Tibial nerve (tissue), 3 donors: ENCODE data around the gene MUC5B.

Source experiments
- CTCF ChIP-seq, 5 experiments: fragments of 200-600 bp in 3 of 5; fragments of 450-650 bp in 2 of 5; sonication (generic) in 3 of 5; IDR thresholded peaks; one replicate each; pipeline ENCODE4 v1.5.1; 2016 to 2019; ENCODE audit warnings: antibody characterized with exemption in 5 of 5, mild to moderate bottlenecking in 3 of 5, moderate library complexity in 2 of 5
- POLR2A ChIP-seq, 2 donors: fragments of 450-650 bp; IDR thresholded peaks; one replicate each; pipeline ENCODE4 v1.6.1; 2017; ENCODE audit warnings: antibody characterized with exemption in 2 of 2, mild to moderate bottlenecking in 2 of 2, moderate library complexity in 2 of 2

- TF ChIP-seq CTCF (IDR thresholded peaks at IDR 0.05) (no peak), POLR2A (IDR thresholded peaks at IDR 0.05) (no peak)
These were observed 75.0 kb downstream of the MUC5B start for GRCh38 chr11:1297576-1298473.
